NCI-H2029 treated with DMSO at 0.1 percent for 48 hours (cell line): ENCODE results near the gene SPRY1.

Source experiments
- DNase-seq: peaks from one replicate; lab custom pipeline; 2025; lab: John Stamatoyannopoulos, UW

Gene SPRY1

GRCh38 chr4:123411514-123411913, 14.9 kb downstream of the SPRY1 start:
- no peak for DNase-seq

- DNase-seq = no peak
Observed at GRCh38 chr4:123412091-123412505, 15.5 kb downstream of the SPRY1 start.

- DNase-seq = no peak
Observed at GRCh38 chr4:123412700-123413512, 16.3 kb downstream of the SPRY1 start.

- DNase-seq = no peak
Observed at GRCh38 chr4:123415576-123415975, 19.0 kb downstream of the SPRY1 start.

- no peak for DNase-seq
Observed at GRCh38 chr4:123415977-123416376, 19.4 kb downstream of the SPRY1 start.

- no peak for DNase-seq
Observed at GRCh38 chr4:123417813-123418212, 21.2 kb downstream of the SPRY1 start.

GRCh38 chr4:123418351-123418931, 21.8 kb downstream of the SPRY1 start:
- peak; percentile 89 for DNase-seq

GRCh38 chr4:123419885-123420755, 23.5 kb downstream of the SPRY1 start:
- DNase-seq = no peak

- no peak for DNase-seq
Observed at GRCh38 chr4:123421227-123421936, 24.8 kb downstream of the SPRY1 start.

GRCh38 chr4:123421937-123422781, 25.6 kb downstream of the SPRY1 start:
- no peak for DNase-seq

GRCh38 chr4:123423819-123424218, 27.2 kb downstream of the SPRY1 start:
- DNase-seq = no peak

GRCh38 chr4:123427951-123428350, 31.4 kb downstream of the SPRY1 start:
- DNase-seq = no peak

- no peak for DNase-seq
Observed at GRCh38 chr4:123430031-123430430, 33.4 kb downstream of the SPRY1 start.

GRCh38 chr4:123430501-123430900, 33.9 kb downstream of the SPRY1 start:
- DNase-seq = no peak

- DNase-seq = no peak
Observed at GRCh38 chr4:123433573-123433972, 37.0 kb downstream of the SPRY1 start.

- DNase-seq = no peak
Observed at GRCh38 chr4:123433976-123434375, 37.4 kb downstream of the SPRY1 start.

GRCh38 chr4:123435246-123436113, 38.9 kb downstream of the SPRY1 start:
- no peak for DNase-seq

GRCh38 chr4:123438031-123438430, 41.4 kb downstream of the SPRY1 start:
- peak; percentile 18 for DNase-seq

- DNase-seq = no peak
Observed at GRCh38 chr4:123443401-123444289, 47.0 kb downstream of the SPRY1 start.
